ENCODE results near the gene FAM193A.

DNA sequence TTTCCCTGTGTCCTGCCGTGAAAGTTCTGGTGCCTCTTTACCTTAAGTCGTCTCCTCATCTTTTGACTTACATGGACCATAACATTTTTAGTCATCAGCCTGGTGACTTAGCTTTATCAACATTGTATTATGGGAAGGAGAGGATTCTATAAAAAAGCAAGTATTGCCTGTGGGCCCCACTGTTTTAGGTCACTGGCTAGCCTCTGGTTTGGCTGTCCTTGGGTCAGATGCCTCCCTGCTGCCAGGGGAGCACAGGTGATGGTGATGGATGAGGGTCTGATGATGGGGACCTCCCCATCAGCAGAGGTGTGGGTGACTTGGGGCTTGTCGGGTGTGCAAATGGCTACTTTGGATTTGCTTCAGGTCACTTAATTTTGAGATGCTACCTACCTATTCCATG, 51.8 kb downstream of the FAM193A start:
- no peak for TF ChIP-seq CTCF (IDR thresholded peaks at IDR 0.05; ENCODE audit: low read length)
- TF ChIP-seq EZH2 (IDR thresholded peaks at IDR 0.05; ENCODE audit: borderline replicate concordance, low read length): no peak

Data from OCI-LY1 (cell line).